ENCODE measurements around the gene PSMB8.
"Not testable (repeated sequence)": the region's sequence is repeated elsewhere in the genome, so short reads cannot be mapped to it uniquely, and the experiment has no call there.

The PSMB8 gene

GRCh38 chr6:32836873-32837272 lies 7.0 kb downstream of the PSMB8 start:
- DNase-seq, result no peak

DNA sequence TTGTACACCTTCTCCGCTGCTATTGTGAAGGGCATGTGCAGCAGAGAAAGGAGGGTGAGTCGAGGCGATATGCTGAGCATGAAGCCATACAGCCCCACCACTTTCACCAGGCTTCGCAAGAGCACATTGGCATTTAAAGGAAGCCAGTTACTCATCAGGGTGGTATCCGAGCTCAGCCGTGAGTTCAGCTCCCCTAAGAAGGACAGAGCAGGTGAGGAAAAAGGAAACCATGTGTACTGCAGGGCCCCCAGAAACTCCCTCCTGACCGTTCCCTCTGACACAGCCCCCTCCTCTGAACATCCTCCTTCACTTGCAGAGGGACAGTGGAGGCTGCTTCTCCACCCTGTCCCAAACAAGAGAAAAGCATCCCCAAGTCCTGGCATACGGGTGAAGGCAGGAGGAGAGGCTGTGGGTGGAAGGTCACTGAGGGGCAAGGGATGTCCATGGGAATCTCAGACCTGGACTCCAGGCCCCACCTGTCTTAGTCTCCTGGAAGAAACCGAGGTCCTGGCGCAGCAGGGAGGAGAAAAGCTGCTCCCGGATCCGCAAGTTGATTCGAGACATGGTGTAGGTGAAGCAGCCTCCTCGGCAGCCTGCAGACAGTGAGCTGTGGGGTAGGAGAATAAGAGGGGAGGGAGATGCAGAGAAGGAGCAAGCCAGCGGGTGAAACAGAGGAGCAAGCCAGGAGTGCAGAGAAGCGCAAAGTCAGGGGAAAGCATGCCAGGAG lies 8.5 kb downstream of the PSMB8 start:
- no peak for DNase-seq

- no peak for DNase-seq
Observed at GRCh38 chr6:32833664-32834063, 10.2 kb downstream of the PSMB8 start.

DNA sequence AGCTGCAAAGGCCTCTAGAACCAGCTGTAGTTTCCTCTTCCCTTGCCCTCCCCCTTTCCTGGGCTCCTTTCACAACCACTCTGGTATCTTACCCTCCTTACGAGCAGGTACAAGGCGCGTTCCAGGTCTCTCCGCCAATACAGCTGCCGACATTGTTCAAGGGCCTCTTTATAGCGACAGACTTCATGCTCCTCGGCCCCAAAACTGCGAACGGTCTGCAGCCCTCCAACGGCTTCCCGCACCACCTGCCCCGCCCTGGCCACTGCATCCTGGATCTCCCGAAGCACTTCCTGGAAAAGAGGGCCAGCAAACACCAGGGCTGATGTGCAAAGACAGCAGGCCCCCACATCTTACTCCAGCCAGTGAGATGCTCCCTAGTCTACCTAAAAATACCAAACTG lies 11.3 kb downstream of the PSMB8 start:
- DNase-seq, result no peak

- DNase-seq, result no peak
Observed at GRCh38 chr6:32830936-32831335, 12.9 kb downstream of the PSMB8 start.

DNA sequence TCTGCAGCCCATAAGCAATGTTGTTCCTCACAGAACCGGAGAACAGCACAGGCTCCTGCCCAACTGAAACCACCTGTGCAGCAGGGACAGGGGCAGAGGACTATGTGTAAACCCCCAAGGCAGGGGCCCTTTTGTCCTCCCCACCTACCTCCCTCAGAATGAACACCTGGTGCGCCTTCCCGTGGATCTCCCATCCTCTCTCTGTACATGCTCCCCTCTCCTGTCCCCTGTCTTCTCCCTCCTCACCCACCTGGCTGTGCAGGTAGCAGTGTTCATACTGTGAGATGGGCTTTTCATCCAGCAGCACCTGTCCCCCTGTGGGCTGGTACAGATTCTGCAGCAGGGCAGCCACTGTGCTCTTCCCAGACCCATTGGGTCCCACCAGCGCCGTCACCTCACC lies 13.8 kb downstream of the PSMB8 start:
- no peak for DNase-seq

DNA sequence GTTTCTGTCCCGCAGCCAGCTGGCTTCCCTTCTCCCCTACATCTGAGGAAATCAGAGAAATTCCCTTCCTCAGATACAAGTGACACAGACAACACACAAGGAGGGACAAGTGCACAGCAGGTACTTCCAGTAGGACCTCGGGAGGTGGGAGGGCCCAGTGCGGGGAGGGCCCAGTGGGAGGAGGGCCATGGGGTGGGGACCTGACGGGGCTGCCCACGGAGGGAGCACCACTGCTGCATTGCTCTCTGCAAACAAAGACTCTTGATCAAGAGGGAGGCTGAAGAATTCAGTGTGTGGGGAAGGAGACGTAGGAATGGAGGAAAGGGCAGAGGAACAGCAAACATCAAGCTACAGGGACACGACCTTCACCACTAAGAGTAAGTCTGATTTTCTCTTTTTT lies 14.4 kb downstream of the PSMB8 start:
- no peak for DNase-seq

- no peak for DNase-seq
Observed at GRCh38 chr6:32827025-32827424, 16.8 kb downstream of the PSMB8 start.

- no peak for DNase-seq
Observed at GRCh38 chr6:32825966-32826365, 17.9 kb downstream of the PSMB8 start.

DNA sequence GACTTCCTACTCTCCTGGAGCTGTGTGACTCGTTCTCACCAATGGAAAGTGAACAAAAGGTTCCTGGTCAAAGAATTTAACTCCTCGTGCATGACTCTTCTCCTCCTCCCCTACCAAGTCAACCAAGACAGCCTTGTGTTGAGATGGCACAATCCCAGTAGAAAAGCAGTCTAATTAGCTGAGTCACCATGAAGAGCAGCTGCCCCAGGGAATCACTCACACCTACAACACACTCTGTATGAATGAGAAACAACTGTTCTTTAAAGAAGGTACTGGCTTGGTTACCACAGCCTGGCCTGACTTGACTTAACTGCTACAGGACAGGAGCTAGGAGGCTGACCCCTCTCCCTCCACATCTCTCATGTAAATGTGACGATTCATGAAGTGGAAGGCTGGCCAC lies 24.1 kb downstream of the PSMB8 start:
- no peak for DNase-seq

DNA sequence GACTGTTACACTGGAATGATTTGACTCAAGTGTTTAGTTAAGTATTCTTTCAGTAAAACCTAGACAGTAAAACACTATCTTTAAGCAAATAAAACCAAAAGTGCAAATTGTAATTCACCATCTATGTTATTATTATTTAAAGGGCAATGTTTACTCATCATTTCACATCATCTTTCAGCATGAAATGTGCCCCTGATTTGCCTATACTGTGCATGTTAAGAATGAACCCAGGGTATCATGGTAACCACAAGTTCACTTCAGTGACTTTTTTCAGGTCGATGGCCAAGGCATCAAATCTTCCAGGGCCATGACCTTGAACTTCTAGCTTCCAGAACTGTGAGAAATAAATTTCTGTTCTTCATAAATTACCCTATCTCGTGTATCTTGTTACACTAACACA lies 25.0 kb downstream of the PSMB8 start:
- no peak for DNase-seq

DNA sequence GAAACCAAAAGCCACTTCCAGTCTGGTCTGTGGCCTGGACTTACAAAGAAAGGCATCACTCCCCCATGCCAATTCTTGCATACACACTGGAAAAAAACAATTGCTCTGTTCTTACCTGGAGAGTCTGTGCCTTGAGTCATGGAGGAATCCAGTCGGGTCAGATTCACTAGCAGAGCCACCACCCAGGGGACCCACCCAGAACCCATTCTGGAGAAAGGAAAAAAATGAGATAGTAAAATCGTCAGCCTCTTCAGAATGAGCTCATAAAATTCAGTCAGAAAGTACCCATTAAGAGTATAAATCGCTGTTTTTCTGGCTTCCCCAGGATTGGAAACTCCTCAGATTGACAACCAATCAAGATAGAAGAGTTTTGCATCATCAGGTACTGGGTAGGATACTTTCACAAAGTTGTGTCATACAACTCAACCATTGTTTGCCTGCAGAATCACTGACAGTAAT lies 27.1 kb downstream of the PSMB8 start, which contains the start of gene HLA-DOB:
Gene HLA-DOB, minus strand, starts transcription at position 257 of the 459 bp plus-strand sequence. Its CDS starts 51 bp downstream, at position 206.
- DNase-seq, result no peak

GRCh38 chr6:32815996-32816395 lies 27.9 kb downstream of the PSMB8 start:
- DNase-seq, result no peak

DNA sequence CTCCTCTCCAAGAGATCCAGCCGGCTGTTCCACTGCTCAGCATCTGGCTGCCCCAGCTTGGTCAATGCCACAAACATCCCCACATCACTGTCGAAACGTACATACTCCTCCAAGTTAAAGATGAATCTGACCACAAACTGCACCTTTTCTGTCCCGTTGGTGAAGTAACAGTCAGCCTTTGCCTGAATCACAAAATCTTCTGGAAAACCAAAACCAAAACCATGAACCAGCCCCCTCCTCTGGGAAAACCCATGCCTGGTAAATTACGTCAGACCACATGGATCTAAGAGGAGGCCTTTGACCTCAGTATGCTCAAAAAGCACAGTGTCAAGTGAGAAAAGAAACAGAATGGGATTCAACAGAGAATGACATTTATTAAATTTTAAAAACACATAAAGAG lies 28.7 kb downstream of the PSMB8 start:
- no peak for DNase-seq

GRCh38 chr6:32814145-32814544 lies 29.7 kb downstream of the PSMB8 start:
- DNase-seq, result no peak

- no peak for DNase-seq
Observed at GRCh38 chr6:32809171-32809570, 34.7 kb downstream of the PSMB8 start.

- DNase-seq, result no peak
Observed at GRCh38 chr6:32807020-32807580, 36.7 kb downstream of the PSMB8 start.

DNA sequence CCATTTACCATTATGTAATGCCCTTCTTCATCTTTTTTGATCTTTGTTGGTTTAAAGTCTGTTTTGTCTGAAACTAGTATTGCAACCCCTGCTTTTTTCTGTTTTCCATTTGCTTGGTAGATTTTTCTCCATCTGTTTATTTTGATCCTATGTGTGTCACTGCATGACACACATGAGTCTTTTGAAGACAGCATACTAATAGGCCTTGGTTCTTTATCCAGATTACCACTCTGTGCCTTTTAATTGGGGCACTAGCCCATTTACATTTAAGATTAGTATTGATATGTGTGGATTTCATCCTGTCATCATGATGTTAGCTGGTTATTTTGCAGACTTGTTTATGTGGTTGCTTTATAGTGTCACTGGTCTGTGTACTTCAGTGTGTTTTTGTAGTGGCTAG lies 38.4 kb downstream of the PSMB8 start:
- not testable (repeated sequence) for DNase-seq

- DNase-seq, result no peak
Observed at GRCh38 chr6:32803416-32803815, 40.4 kb downstream of the PSMB8 start.

GRCh38 chr6:32799740-32800139 lies 44.1 kb downstream of the PSMB8 start:
- no peak for DNase-seq

DNA sequence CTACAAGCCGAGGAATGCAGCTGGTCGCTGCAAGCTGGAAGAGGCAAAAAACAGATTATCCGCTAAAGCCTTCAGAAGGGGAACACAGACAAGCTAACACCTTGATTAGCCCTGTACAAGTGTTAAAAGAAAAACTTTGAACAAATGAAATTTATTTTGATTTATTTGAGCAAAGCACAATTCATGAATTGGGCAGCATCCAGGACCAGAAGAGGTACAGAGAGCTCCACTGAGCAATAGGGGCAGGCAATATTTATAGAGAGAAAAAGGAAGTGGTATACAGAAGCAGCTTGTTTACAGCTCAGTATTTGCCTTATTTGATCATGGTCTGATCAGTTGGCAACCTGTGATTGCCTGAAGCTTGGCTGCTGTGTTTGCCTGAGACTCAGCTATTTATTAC lies 44.7 kb downstream of the PSMB8 start:
- no peak for DNase-seq

DNA sequence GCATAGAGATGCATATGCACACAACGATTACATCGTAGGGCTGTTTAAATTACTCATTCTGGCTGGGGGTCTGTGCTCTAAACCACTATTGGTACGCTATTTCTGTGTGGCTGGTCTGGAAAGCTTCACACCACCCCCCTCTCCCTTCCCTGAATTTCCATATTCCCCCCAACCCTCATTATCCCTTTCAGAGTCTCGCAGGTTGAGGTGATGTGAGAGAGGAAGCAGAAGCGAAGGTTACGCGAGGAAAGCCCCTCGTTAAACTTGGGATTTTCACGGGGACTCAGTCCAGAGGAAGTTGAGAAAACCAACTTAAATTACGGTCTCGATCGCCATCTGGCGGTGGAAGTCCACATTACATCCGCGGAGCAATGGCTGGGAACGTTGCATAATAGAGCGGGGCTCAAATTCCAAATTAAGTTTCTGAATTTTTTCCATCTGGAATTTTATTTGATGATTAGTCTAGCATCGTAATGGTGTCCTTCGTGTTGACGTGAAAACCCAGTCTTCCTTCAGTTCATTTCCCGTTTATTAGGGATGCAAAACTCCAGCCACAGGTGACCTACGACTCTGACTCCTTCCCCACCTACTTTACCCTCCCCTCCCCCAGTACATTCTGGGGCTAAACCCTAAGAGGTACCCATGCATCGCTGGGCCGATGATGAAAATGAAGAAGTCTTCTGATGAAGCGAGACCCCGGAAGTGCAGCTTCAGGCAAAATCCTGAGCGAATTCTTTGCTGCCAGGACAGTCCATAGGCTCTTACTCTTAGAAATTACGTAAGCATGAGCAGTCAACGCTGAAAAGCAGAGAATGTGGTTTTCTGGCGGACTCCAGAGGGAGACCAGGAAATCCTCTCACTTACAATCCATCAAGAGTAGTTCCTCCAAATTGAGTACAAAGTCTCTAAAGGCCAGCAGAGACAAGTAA lies 46.7 kb downstream of the PSMB8 start:
- DNase-seq, result peak; percentile 15 to 56

DNA sequence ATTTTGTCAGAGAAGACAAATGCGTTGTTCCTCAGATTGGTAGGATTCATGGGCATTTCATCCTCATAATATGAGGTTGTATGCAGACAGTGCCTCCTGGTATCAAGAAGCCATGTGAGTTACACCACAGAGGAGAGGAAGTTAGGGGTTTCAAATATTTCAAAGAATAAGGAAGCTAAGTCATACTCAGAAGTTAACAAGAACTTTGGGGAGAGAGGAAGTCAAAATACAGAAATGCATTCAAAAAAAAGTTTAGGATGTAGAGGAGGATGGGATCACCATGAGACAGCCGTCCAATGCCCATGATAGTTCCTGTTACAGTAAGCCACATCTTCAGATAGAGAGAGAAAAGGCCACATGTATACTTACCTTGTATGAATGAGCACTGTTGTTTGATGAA lies 49.3 kb downstream of the PSMB8 start:
- no peak for DNase-seq
